HG03097 (cell line): ENCODE measurements around the gene GPR78.
"Not testable (repeated sequence)": the region's sequence is repeated elsewhere in the genome, so short reads cannot be mapped to it uniquely, and the experiment has no call there.

Experiments
- ATAC-seq: cut with Tn5 transposase; IDR thresholded peaks from one replicate; pipeline ENCODE4 v1.9.1; 2021; ENCODE audit not compliant: unreplicated experiment, low FRiP score

GPR78 gene

DNA sequence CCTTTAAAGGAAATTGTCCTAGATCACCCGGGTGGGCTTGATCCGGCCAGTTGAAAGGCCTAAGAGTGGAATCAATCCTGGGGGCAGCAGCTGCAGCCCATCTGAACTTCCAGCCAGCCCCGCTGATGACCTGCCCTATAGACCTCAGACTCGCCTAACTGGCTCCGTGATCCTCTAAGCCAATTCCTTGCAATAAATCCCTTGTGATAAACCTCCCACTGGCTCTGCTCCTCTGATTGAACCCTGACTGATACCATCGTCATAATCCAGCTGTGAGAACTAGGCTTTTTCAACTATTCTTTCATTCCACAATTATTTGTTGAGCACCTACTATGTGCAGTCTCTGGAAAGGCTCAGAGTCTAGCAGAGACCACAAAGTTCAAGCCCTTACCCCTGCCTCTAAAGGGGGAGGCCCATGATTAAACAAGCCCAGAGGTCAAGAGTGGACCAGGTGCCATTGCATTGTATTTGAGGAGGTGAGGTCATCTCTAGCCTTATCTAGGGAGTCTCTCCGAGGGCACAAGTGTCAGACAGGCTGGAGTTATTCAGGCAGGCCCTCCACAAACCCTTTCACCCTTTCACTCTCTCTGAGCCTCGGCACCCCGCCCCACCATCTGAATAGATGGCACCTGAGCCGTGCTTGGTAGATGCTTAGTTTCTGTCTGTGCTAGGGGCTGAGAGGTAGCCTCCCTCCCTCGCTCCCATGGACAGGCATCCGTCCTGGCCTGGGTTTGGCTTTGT lies 20.5 kb upstream of the GPR78 start:
- ATAC-seq, result no peak

DNA sequence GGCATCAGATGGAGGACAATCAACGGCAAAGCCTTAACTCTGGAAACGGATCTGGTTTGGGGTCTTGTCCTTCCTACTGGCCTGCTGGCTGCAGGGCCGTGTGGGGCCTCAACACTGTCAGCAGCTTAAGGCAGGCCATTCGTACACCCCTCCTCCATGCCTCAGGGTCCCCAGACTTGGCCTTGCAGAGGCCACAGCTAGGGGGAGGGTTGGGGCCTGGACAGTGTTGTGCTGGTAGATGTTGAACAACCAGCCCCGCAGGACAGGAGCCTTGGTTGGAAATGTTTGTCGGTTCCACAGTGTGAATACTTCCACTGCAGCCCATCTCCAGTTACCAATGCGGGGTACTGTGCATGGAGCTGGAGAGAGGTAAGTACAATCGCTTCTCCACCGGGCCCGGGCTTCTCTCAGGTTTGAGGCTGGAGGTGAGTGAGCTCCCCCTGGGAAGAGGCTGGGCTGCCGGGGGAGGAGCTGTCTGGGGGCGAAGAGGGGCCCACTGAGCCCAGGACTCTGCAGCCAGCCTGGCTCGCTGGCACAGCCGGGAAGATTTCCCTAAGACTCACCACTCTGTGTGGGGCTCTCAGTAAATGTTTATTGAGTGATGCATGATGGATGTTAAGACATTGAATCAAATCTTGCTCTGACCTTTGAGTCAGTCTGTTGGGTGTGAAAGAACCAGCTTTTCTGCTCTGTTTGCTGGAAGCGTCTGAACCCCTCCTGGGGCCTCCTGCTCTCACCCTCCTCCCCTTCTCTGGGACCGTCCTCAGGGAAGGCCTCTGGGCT lies 19.7 kb upstream of the GPR78 start:
- no peak for ATAC-seq

GRCh38 chr4:8564595-8564994 lies 15.6 kb upstream of the GPR78 start:
- no peak for ATAC-seq

GRCh38 chr4:8568068-8568668 lies 12.0 kb upstream of the GPR78 start:
- no peak for ATAC-seq

DNA sequence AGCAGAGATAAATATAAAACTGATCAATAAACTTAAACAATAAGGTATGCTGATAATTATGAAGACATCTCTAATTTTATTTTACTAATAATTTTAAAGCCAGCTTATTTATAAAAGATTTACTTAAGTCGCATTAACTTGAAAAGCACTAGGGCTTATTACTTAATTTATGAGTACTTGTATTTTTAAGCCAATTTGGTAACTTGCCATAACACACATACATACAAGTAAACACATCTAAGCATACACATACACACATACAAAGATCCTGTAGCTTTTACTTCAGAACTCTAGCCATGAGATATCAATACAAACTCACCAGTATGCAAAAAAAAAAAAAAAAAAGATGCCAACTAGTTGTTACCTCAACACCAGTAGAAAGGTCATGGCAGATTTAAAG lies 10.0 kb upstream of the GPR78 start:
- no peak for ATAC-seq

DNA sequence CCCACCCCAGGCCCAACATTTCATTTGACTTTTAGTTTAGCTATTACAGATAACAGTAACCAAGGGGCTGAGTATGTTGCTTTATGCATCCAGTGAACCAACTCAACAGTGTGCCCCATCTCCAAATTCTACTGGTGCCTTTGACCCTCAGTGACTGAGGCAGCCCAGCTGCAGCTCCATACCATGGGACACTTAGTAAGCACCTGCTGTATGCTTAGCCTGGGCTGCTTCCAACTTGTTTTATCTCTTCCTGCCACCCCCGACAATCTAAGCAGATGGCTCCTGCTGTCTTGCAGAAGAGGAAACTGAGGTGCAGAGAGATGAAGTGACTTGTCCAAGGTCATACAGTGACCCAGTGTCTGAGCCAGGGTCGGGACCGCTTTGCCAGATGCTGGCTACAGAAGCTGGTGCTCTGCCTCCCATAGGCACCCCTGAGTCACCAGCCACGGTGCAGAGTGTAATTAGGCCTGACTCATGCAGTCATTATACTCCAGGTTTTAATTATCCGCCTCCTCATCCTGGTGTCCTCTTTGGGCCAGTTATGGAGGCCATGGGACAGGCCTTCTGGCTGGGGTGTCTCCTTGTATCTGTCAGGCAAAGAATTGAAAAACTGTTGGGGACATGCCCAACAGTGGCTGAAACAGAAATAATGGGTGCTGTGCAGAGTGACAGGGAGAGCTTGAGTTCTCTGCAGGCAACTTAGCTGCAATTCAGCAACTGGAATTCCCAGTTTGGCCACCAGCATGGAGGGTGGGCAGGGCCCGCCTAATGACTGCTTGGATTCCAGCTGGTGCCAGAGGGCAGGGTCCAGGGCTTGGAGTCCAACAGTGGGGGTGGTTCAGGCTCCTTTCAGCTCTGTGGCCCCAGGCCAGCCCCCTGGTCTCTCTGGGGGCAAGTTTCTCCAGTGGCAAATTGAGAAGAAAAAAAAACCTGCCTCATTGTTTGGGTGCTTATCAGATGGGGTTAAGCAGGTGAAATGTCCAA lies 8.2 kb upstream of the GPR78 start:
- no peak for ATAC-seq

DNA sequence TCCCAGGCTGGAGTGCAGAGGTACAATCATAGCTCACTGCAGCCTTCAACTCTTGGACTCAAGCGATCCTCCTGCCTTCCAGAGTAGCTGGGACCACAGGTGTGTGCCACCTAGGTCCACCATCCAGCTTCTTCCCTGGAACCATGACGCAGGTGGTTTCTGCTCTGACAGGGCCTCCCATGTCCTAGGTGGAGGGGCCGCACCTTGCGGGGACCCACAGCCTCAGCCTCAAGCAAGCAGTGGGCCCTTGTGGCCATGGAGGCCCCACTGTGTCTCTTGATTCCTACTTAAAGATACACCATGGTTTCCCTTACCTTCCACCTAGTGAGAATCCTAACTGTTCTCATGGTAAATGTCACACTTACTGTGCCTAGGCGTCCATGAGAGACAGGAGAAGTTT lies 6.9 kb upstream of the GPR78 start:
- no peak for ATAC-seq

DNA sequence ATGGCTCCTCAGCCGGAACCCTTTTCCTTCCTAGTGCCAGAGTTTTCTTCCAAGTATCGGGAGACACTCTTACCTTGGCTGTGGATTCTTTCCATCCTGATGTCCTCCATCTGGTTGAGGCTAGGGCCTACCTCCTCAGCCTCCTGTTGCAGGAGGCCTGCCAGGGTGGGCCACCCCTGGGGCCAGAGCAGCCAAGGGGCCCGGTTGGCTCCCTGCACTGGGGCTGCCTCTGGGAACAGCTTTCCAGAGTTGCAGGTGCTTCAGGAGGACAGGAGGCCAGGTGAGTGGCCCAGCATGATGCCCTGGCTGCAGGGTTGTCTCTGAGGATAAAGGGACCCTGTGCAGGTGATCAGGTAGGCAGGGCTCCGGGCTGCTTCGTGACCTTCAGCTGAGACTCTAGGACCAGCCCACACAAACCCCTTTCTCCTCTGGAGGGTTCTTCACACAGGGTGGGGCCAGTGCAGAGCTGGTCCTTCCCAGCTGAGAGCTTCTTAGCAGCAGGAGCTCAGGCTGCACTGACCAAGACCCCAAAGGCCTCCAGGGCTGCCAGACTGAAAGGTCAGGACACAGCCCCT lies 5.3 kb upstream of the GPR78 start:
- no peak for ATAC-seq

- ATAC-seq, result no peak
Observed at GRCh38 chr4:8575457-8575856, 4.7 kb upstream of the GPR78 start.

- not testable (repeated sequence) for ATAC-seq
Observed at GRCh38 chr4:8576591-8576990, 3.6 kb upstream of the GPR78 start.

- ATAC-seq, result no peak
Observed at GRCh38 chr4:8577046-8577445, 3.1 kb upstream of the GPR78 start.

- ATAC-seq, result no peak
Observed at GRCh38 chr4:8577972-8578371, 2.2 kb upstream of the GPR78 start.

DNA sequence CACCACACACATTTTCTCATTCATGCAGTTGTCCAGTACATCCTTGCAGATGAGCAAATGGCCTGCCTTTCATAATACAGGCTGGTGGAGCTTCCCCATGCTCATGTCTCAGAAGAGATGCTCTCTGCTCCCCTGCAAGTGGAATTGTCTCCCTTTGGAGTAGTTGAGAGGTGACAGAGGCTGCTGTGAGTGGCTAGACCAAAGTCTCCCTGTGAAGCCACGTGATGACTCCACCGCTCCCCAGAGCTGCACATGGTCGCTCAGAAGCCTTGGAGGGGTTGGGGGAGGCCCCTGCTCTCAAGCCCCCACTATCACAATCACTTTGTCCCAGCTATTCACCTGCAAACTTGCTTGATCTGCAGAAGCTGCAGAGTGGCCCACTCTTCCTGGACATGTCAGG lies 1.5 kb upstream of the GPR78 start:
- no peak for ATAC-seq

DNA sequence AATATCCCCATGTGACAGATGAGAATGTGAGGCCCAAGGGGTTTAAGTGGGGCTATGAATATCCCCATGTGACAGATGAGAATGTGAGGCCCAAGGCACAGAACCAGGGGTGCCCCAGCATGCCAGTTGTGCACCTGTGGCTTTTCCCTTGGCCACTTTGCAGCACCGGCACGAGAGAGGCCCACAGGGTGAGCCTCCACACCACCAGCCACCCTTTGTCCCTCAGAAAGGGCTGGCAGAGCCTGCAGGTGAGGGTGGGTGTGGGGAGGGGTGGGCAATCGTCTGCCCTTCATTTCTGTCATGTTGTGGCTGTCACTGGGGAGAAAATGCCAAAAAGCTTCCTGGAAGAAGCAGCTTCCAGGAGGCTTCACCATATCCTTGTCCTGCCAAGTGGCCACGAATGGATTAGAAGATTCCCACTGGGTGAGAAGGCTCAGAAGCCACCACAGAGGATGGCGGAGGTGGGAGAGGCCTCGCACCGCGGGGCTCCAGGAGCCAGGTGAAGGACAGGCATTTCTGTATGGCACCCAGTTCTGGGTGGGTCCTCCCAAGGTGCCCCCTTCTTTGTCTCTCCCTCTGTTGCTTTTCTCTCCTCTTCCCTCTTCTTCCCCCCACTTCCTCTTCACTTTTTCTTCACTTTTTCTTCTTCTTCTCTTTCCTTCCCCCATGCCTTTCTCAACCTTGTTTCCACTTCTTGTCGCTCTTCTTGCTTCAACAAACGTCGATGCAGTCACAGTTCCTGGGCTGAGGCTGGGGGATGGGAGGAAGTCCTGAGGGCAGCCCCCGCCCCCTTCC lies 469 bp upstream of the GPR78 start:
- ATAC-seq, result no peak

- ATAC-seq, result no peak
Observed at GRCh38 chr4:8581094-8581861, 1.1 kb downstream of the GPR78 start.

GRCh38 chr4:8582016-8582415 lies 1.8 kb downstream of the GPR78 start:
- ATAC-seq, result no peak

- no peak for ATAC-seq
Observed at GRCh38 chr4:8582436-8582835, 2.2 kb downstream of the GPR78 start.

DNA sequence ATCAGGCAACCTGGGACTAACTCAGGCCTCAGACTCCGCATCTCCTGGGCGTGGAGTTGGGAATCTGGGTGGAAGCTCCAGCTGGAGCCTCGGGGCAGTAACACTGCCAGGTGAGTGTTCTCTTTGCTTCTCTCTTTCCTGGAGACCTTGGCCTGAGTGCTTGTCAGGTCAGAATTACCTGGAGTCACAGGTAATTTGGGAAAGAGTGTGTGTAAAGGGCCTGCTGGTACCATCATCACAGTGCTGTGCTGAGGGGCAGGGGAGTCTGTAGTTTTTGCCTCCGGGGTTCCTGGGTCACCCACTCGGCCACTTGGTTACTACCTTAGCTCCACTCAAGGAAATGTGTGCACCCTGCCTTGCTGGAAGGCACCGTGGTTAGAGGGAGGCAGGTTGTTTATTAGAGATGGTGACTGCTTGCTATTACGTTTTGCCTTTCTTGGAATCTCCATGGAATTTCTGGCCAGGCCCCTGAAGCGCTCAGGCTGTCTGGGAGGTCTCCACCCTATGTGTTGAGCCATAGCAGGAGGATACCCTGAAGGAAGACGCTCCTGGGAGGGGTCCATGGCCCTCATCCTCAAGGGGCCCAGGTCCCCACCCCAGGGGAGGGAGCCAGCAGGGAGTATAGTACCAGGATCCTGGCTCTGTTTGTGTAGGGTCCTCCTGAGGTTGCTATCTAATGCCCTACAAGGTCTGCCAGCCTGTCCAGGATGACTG lies 2.9 kb downstream of the GPR78 start:
- no peak for ATAC-seq
